T-helper 1 cell (primary cell): Measurements from ENCODE around the gene G3BP2.
"Not testable (repeated sequence)": the region's sequence is repeated elsewhere in the genome, so short reads cannot be mapped to it uniquely, and the experiment has no call there.

Source experiments
- DNase-seq, 5 donors: peaks; one replicate each; pipeline ENCODE4 v3.0.0-alpha.2; 2012 to 2020

Gene G3BP2

DNA sequence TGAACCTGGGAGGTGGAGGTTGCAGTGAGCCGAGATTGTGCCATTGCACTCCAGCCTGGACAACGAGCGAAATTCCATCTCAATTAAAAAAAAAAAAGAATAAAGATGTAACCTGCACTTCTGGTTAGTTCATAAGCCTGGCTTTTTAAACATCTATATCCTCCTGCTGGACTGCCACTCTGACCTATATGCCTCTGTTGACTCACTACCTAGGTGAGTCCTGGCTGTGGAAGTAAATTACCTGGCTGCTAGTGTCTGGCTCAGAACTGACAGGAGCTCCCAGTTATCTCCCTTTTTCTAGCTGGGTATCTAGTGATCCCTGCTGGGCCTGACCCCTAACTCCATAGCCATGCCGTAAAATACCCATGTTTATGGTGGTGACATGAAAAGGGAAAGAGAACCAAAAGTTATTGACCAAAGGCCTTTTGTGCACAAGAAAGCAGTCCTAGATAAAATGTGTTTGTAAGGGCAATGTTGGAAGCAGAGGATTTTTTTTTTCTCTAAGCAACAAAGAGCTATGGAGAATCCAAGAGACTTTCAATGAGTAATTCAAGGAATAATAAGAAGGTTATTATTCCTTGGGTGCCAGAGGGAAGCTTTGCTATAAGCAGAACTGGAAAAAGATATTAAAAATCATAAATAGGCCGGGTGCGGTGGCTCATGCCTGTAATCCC lies 10.4 kb upstream of the G3BP2 start:
- DNase-seq = no peak

DNA sequence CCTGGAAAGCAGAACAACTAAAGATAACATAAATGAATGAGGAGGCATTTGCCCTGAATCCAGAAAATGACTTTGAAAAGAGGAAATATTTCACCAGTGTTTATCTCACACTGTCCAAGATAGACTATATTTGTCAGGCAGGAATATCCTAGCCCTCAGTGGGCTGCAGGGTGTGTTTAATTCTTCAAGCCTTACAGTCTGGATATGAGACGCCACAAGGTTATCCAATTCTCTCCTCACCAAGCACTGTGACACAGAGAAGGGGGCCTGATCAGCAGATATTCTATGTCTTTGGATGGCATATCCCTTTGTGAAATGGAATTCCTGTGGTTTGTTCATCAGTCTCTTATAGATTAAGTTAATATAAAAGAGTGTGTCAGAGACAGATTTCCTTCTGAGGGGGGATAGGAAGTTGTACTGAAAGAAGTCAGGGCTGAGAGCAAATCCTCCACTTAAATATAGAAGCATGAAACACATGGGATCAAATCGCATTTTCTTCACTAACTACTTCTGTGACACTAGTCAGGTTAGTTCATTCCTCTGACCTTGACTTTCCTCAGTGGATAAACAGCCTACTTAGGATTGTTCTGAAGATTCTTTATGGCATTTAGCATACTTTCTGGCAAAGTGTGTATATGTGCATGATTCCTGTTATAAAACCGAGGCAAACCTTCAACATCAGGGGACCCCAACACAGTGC lies 6.8 kb upstream of the G3BP2 start:
- DNase-seq = no peak

- no peak for DNase-seq
Measured at GRCh38 chr4:75678965-75679364, 5.8 kb upstream of the G3BP2 start.

- no peak for DNase-seq
Measured at GRCh38 chr4:75678473-75678872, 5.3 kb upstream of the G3BP2 start.

- no peak for DNase-seq
Measured at GRCh38 chr4:75675004-75675531, 1.9 kb upstream of the G3BP2 start.

DNA sequence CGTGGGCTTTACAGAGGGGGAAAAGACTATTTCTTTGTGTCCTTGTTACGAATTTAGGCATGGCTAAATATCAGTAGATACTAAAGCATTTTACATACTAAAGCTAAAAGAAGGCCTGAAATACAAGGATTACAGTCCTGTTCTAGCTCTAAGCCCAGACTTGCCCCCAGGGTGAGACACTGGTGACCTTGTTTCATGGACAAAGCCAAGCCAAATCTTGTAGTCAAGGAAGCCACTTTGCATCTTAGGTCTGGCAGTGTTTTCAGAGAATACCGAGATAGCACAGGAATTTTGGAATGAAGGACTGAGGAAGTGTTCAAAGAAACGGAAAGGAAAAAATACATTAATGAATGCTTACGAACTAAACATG lies 733 bp upstream of the G3BP2 start:
- DNase-seq = no peak

DNA sequence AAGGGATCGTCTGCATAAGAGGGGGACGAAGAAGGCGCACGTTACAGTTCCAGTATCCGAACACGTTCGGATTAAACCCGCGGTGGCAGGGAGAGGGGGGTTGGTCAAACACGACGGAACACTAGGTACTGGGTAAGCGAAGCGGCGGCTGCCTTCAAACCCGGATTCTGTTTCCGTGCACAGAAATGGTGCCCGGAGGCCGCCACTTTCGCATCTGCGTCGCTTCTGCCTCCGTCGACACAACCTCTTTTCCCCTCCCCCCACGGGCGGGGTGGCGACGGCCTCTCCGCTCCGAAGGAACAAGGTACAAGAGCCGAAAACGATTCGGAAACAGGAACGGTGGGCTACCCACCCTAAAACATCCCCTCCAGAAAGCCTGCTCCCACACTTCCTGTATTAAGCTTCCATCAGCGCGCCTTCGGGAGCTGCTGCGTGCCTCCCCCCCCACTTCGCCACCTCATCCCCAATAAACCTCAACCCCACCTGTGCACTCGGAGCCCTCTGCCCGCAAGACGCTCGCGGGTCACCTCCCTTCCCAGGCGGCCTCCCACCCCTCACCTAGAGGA lies 667 bp downstream of the G3BP2 start:
- DNase-seq = peak; percentile 60 to 84 (median 73)

- DNase-seq = no peak
Measured at GRCh38 chr4:75671802-75672421, 1.3 kb downstream of the G3BP2 start.

DNA sequence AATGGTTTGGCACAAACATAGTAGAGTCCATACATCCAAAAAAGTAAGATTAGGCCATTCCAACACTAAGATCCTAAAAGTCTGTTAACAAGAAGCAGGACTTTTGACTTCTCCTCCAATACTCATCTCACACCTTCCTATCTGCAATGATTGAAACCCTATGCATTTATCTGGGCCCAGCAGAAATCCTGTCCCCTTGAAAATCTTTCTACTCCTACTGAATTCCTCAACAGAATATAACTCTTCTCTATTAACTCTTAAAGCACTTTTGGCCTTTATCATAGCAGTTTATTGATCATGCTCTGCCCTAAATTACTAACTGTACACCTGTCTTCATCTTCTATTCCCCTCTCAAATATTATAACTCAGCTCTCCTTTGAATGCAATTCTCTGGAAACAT lies 4.6 kb downstream of the G3BP2 start:
- DNase-seq = no peak

- DNase-seq = not testable (repeated sequence)
Measured at GRCh38 chr4:75667636-75668035, 5.6 kb downstream of the G3BP2 start.

DNA sequence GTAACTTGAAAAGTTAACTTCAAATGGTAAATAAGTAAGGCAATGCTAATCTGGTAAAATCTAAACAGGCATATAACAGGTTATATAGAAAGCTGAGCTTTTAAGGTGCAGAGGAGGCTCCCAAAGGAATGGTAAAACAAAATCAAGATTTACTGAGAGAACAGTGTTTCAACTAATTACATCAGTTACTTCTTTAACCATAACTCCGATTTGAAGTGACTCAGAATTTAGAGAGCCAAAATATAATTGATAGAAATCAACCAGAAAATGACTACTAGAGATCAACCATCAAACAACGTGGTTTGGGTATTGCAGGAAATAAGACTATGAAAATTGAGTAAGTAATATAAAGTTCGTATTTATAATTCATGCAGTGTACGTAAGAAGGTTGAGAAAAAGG lies 6.9 kb downstream of the G3BP2 start:
- no peak for DNase-seq

DNA sequence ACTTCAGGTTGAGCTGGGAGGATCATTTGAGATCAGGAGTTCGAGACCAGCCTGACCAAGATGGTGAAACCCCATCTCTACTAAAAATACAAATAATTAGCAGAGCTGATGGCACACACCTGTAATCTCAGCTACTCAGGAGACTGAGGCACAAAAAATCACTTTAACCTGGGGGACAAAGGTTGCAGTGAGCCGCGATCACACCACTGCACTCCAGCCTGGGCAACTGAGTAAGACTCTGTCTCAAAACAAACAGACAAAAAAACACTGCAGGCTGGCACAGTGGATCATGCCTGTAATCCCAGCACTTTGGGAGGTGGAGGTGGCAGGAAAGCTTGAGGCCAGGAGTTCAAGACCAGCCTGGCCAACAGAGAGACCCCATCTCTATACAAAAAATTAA lies 8.6 kb downstream of the G3BP2 start:
- not testable (repeated sequence) for DNase-seq

- no peak for DNase-seq
Measured at GRCh38 chr4:75662626-75663025, 10.6 kb downstream of the G3BP2 start.

DNA sequence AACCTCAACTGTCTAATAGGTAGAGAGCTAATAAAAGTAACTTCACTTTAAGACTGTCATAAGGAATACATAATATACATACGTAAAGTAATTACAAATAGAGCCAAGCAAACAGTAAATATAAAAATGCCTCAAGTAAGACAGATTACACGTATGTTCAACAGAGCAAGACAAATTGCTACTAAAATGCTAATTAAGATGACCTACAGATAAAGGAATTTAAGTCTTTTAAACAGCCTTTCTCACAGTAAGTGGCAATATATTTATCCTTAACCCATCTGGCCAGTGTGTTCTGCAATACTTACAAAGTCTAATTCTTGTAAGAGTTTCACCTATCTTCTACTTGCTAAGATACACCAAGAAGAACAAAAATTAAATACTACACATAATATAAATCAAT lies 12.7 kb downstream of the G3BP2 start:
- no peak for DNase-seq

DNA sequence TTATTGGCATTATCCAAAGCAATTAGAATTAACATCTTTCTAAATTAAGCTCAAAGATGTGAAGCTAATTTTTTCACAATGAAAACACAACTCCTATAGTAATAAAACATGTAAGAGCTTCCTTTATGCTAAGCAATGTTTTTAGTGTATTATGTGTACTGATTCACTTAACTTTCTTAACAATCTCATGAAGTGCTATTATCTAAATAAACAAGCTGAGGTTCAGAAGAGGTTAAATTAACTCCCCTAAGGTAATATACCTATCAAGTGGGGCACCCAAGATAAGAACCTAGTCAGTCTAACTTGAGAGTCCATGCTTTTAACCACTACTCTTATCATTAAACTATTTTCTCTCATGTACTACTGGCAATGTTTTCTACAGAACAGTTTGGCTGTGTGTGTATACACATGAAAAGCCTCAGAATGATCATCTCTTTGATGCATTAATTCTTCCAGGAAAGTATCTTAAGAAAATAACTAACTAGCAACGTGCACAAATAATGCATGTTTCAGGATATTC lies 13.6 kb downstream of the G3BP2 start:
- no peak for DNase-seq

DNA sequence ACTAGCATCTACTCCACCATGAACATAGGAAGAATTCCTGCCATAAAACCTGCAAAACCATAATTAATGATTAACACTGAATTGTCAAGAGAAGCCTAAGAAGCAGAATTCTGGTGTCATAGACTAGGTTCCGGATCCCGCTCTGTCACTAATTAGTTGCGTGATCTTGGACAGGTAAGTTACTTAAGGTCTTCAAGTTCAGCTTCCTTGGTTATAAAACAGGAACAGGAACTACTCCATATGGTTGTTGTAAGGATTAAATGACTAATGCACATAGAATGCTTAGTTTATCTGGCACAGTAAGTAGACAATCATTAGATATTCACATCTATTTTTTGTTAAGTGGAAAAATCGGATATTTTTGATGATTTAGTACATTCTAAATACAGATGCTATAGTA lies 14.3 kb downstream of the G3BP2 start:
- no peak for DNase-seq

- peak in 1 of 5 donors; percentile 88 for DNase-seq
Measured at GRCh38 chr4:75655562-75655961, 17.6 kb downstream of the G3BP2 start.

- DNase-seq = peak in 1 of 5 donors; percentile 62
Measured at GRCh38 chr4:75654905-75655304, 18.3 kb downstream of the G3BP2 start.

DNA sequence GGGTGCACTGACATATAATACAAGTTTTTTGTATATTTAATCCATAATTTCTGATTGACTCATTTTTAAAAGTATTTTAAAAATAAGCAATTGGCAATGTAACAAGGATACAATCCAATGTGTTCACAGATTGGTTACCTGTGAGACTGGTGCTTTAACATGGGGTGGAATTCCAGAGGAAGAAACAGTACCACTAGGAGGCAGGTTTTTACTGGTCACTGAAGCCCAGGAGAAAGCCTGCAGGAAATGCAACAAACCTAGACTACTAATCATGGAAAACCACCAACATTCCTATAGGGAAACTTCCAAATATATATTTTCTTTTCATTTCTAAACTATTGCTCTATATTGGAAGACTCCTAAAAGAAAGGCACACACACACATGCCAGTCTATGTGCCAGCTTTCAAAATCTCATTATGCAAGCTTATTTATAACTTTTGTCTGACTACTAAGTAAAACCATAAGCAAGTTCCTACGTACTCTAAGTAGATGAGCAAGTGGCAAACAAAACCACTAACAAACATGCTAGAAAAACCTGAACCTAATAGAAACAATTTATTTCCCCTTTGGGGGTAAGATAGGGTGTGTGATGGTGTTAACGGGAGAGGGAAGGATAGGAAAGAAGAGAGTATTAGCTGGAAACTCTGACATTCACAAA lies 19.2 kb downstream of the G3BP2 start:
- no peak for DNase-seq

GRCh38 chr4:75644095-75644494 lies 29.1 kb downstream of the G3BP2 start:
- no peak for DNase-seq

DNA sequence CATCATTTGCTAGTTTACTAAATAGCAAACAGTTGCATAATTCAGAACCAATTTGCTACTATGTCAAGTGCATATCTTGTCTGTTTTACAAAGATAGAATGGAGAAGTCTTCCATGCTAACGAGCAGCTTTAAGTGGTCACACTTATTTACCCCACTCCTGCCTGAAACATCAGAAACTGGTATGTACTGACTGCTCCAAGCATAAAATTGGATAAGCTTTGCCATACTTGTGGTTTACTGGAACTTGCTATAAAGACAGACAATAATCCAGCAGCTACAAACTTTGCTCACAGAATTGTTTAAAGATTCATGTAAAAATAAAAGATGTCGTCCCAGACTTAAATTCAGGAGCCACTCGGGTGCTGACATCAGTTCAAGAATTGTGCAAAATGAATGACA lies 29.6 kb downstream of the G3BP2 start:
- DNase-seq = no peak

DNA sequence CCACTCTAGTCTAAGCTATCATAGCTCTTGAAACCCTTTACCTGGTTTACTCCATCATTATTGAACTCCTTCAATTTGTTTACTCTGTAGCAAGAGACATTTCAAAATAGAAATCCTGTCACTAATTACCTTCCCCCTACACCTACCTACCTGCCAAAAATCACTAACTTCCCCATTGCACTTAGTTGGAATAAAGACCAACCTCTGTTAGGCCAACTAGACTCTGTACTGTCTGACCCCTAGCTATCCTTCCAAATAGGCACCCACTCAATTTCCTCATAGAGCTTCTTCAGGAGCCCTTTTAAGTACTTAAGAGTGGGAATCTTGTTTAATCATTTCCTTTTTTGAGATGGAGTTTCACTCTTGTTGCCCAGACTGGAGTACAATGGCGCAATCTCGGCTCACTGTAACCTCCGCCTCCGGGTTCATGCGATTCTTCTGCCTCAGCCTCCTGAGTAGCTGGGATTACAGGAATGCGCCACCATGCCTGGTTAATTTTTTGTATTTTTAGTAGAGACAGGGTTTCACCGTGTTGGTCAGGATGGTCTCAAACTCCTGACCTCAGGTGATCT lies 34.0 kb downstream of the G3BP2 start:
- no peak for DNase-seq

DNA sequence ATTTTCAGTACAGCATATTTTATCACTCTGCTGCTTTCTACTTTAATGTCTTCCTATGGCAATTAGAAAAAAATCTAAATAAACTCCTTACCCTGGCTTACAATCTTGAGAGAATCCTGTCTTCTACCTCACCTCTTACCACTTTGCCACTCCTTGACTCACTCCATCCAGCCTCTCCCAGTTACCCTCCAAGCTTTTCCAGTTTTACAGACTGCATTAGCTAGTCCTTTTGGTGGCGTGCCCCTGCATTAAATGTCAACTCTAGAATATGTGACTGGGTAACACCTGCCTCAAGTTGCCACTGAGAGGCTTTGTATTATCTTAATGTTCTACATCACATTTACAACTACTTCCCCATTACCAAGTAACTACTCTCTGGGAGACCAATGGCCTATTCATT lies 35.4 kb downstream of the G3BP2 start:
- DNase-seq = no peak
